Fibroblast of pulmonary artery (primary cell): Measurements from ENCODE around the gene TRIM8.

Source experiments
- DNase-seq: peaks from one replicate; pipeline ENCODE4 v3.0.0-alpha.2; 2010; ENCODE audit warnings: low read depth
- H3K4me3 ChIP-seq: replicated peaks from 2 replicates; pipeline ENCODE4 v1.5.1; 2011; ENCODE audit warnings: low read depth, mild to moderate bottlenecking, control low read depth, low read length, moderate library complexity
- CTCF ChIP-seq: IDR thresholded peaks from 2 replicates; pipeline ENCODE4 v1.5.1; 2011; ENCODE audit warnings: mild to moderate bottlenecking, control low read depth, low read length, inconsistent platforms; ENCODE audit errors: missing control alignments

Gene TRIM8

GRCh38 chr10:102673236-102673818, 29.0 kb downstream of the TRIM8 start:
- no peak overlapping the region for H3K4me3 ChIP-seq
- no peak for TF ChIP-seq CTCF
- DNase-seq, result no peak

- DNase-seq, result peak; percentile 86
- H3K4me3 ChIP-seq, result peak overlapping the region; percentile 15
- no peak for TF ChIP-seq CTCF
These were observed 29.7 kb downstream of the TRIM8 start for GRCh38 chr10:102673819-102674511.

GRCh38 chr10:102674566-102674965, 30.3 kb downstream of the TRIM8 start:
- no peak for DNase-seq
- H3K4me3 ChIP-seq, result no peak overlapping the region
- no peak for TF ChIP-seq CTCF

GRCh38 chr10:102675011-102675665, 30.9 kb downstream of the TRIM8 start:
- no peak overlapping the region for H3K4me3 ChIP-seq

GRCh38 chr10:102675666-102676533, 31.6 kb downstream of the TRIM8 start:
- DNase-seq, result peak; percentile 89
- H3K4me3 ChIP-seq, result no peak overlapping the region
- no peak for TF ChIP-seq CTCF

More at GRCh38 chr10:102675011-102675665, 30.9 kb downstream of the TRIM8 start:
- no peak for DNase-seq
- TF ChIP-seq CTCF, result no peak

- no peak overlapping the region for H3K4me3 ChIP-seq
- no peak for DNase-seq
- no peak for TF ChIP-seq CTCF
These were observed 32.4 kb downstream of the TRIM8 start for GRCh38 chr10:102676534-102677315.
